Activated naive CD4-positive, alpha-beta T cell treated with anti-CD3 and anti-CD28 coated beads, Interleukin-2, amount 10 ng/mL, durations not matched to agents 7 days and 5 days (primary cell): ENCODE results near the gene SERINC4.
"Not testable (repeated sequence)": the region's sequence is repeated elsewhere in the genome, so short reads cannot be mapped to it uniquely, and the experiment has no call there.

ENCODE experiments used
- CTCF ChIA-PET: fragments of 350-600 bp; sonication (Branson Sonifier 250); formaldehyde crosslinking; loops from one replicate; lab custom pipeline; 2021; ENCODE audit warnings: antibody characterized with exemption; lab: Charles Lee
- DNase-seq: peaks from one replicate; pipeline ENCODE4 v3.0.0-alpha.2; 2020
- H3K27ac Mint-ChIP-seq: one replicate; pipeline ENCODE4 v1.8.0; 2021; ENCODE audit warnings: mild to moderate bottlenecking, moderate library complexity, mixed read lengths
- H3K27me3 Mint-ChIP-seq: one replicate; pipeline ENCODE4 v1.8.0; 2021; ENCODE audit warnings: mild to moderate bottlenecking, mixed read lengths
- H3K36me3 Mint-ChIP-seq: one replicate; pipeline ENCODE4 v1.8.0; 2021; ENCODE audit warnings: mixed read lengths
- H3K4me1 Mint-ChIP-seq: one replicate; pipeline ENCODE4 v1.8.0; 2021; ENCODE audit warnings: mixed read lengths
- H3K4me3 Mint-ChIP-seq: one replicate; pipeline ENCODE4 v1.8.0; 2021; ENCODE audit warnings: mild to moderate bottlenecking, moderate library complexity, mixed read lengths
- H3K9me3 Mint-ChIP-seq: one replicate; pipeline ENCODE4 v1.8.0; 2021; ENCODE audit warnings: mixed read lengths

The SERINC4 gene

GRCh38 chr15:43808960-43809678 is 9.1 kb upstream of the SERINC4 start:
- CTCF ChIA-PET, result interaction anchor here (0.6 to 2.4 kb wide), 2 partner anchors 9 to 55 kb away, joined by 3 to 7 read pairs; partner anchors contain the start of genes HYPK and SERINC4
- Mint-ChIP-seq H3K9me3 (no peaks in the 10 kb centered on the region), H3K27ac (no peak overlapping the region), H3K4me1 (peaks cover 12% of the 10 kb centered on the region), H3K27me3 (no peaks in the 10 kb centered on the region), H3K36me3 (peaks cover 67% of the 10 kb centered on the region), H3K4me3 (no peak overlapping the region)
- no peak for DNase-seq

- DNase-seq, result no peak
- Mint-ChIP-seq H3K9me3 (no peaks in the 10 kb centered on the region), H3K4me3 (no peak overlapping the region), H3K36me3 (peaks cover 66% of the 10 kb centered on the region), H3K27ac (no peak overlapping the region), H3K4me1 (peaks cover 12% of the 10 kb centered on the region), H3K27me3 (no peaks in the 10 kb centered on the region)
- CTCF ChIA-PET, result no interaction called here
Observed at GRCh38 chr15:43808435-43808950, 8.5 kb upstream of the SERINC4 start.

- H3K4me1 Mint-ChIP-seq, result peaks cover 35% of the 10 kb centered on the region
- H3K27me3 Mint-ChIP-seq, CTCF ChIA-PET, H3K27ac Mint-ChIP-seq, H3K9me3 Mint-ChIP-seq, H3K4me3 Mint-ChIP-seq, DNase-seq: not testable (repeated sequence)
- H3K36me3 Mint-ChIP-seq, result peaks cover 68% of the 10 kb centered on the region
Observed at GRCh38 chr15:43802676-43803075, 2.7 kb upstream of the SERINC4 start.

GRCh38 chr15:43800286-43801141 is 494 bp upstream of the SERINC4 start, which contains the start of gene HYPK:
Gene HYPK (plus strand): TSS chr15:43800599. CDS start chr15:43800623, 24 bp downstream.
- peaks cover 45% of the 10 kb centered on the region for H3K4me1 Mint-ChIP-seq
- H3K4me3 Mint-ChIP-seq, result peak within 1 kb of the TSS; percentile 98
- H3K27me3 Mint-ChIP-seq, result no peaks in the 10 kb centered on the region
- H3K9me3 Mint-ChIP-seq, result no peaks in the 10 kb centered on the region
- DNase-seq, result peak; percentile 96
- peak within 1 kb of the TSS; percentile 94 for H3K27ac Mint-ChIP-seq
- peaks cover 66% of the 10 kb centered on the region for H3K36me3 Mint-ChIP-seq
- CTCF ChIA-PET, result interaction anchor here (0.6 to 1.2 kb wide), 2 partner anchors 10 to 541 kb away, joined by 3 to 7 read pairs; no protein-coding TSS in a partner anchor

GRCh38 chr15:43799209-43799944 is 643 bp downstream of the SERINC4 start:
- CTCF ChIA-PET, result no interaction called here
- H3K4me3 Mint-ChIP-seq, result no peak overlapping the region
- peaks cover 65% of the 10 kb centered on the region for H3K36me3 Mint-ChIP-seq
- no peaks in the 10 kb centered on the region for H3K9me3 Mint-ChIP-seq
- no peaks in the 10 kb centered on the region for H3K27me3 Mint-ChIP-seq
- DNase-seq, result no peak
- peaks cover 56% of the 10 kb centered on the region for H3K4me1 Mint-ChIP-seq
- H3K27ac Mint-ChIP-seq, result peak overlapping the region; percentile 94

GRCh38 chr15:43796566-43796965 is 3.5 kb downstream of the SERINC4 start:
- no peaks in the 10 kb centered on the region for H3K27me3 Mint-ChIP-seq
- peaks cover 75% of the 10 kb centered on the region for H3K36me3 Mint-ChIP-seq
- H3K9me3 Mint-ChIP-seq, result no peaks in the 10 kb centered on the region
- H3K4me1 Mint-ChIP-seq, result peaks cover 69% of the 10 kb centered on the region
- H3K27ac Mint-ChIP-seq, result peak overlapping the region; percentile 0
- H3K4me3 Mint-ChIP-seq, result no peak overlapping the region
- CTCF ChIA-PET, result interaction anchor here (0.9 kb wide), 1 partner anchor 26 kb away, joined by 3 read pairs; no protein-coding TSS in a partner anchor
- DNase-seq, result no peak

GRCh38 chr15:43795997-43796396 is 4.0 kb downstream of the SERINC4 start:
- H3K36me3 Mint-ChIP-seq, result peaks cover 69% of the 10 kb centered on the region
- CTCF ChIA-PET, result interaction anchor here (1.1 kb wide), 1 partner anchor 26 kb away, joined by 3 read pairs; no protein-coding TSS in a partner anchor
- DNase-seq, result no peak
- H3K27me3 Mint-ChIP-seq, result no peaks in the 10 kb centered on the region
- peaks cover 66% of the 10 kb centered on the region for H3K4me1 Mint-ChIP-seq
- no peaks in the 10 kb centered on the region for H3K9me3 Mint-ChIP-seq
- peak overlapping the region; percentile 26 for H3K27ac Mint-ChIP-seq
- no peak overlapping the region for H3K4me3 Mint-ChIP-seq

GRCh38 chr15:43795197-43795596 is 4.8 kb downstream of the SERINC4 start:
- peak overlapping the region; percentile 12 for H3K27ac Mint-ChIP-seq
- no peaks in the 10 kb centered on the region for H3K27me3 Mint-ChIP-seq
- no peak overlapping the region for H3K4me3 Mint-ChIP-seq
- CTCF ChIA-PET, result interaction anchor here (1.1 kb wide), 1 partner anchor 27 kb away, joined by 3 read pairs; no protein-coding TSS in a partner anchor
- H3K9me3 Mint-ChIP-seq, result no peaks in the 10 kb centered on the region
- H3K4me1 Mint-ChIP-seq, result peaks cover 60% of the 10 kb centered on the region
- peaks cover 63% of the 10 kb centered on the region for H3K36me3 Mint-ChIP-seq
- DNase-seq, result no peak

GRCh38 chr15:43794269-43795037 is 5.6 kb downstream of the SERINC4 start:
- no peak for DNase-seq
- H3K4me1 Mint-ChIP-seq, result peaks cover 53% of the 10 kb centered on the region

GRCh38 chr15:43793647-43794046 is 6.4 kb downstream of the SERINC4 start:
- CTCF ChIA-PET, result interaction anchor here (1.1 kb wide), 1 partner anchor 8 kb away, joined by 4 read pairs; no protein-coding TSS in a partner anchor
- H3K4me1 Mint-ChIP-seq, result peaks cover 46% of the 10 kb centered on the region
- H3K27me3 Mint-ChIP-seq, result no peaks in the 10 kb centered on the region

More at GRCh38 chr15:43794269-43795037, 5.6 kb downstream of the SERINC4 start:
- H3K36me3 Mint-ChIP-seq, result peaks cover 58% of the 10 kb centered on the region
- H3K9me3 Mint-ChIP-seq, result no peaks in the 10 kb centered on the region
- H3K4me3 Mint-ChIP-seq, result peak overlapping the region; percentile 95
- peak overlapping the region; percentile 76 for H3K27ac Mint-ChIP-seq
- CTCF ChIA-PET, result no interaction called here
- no peaks in the 10 kb centered on the region for H3K27me3 Mint-ChIP-seq

GRCh38 chr15:43792761-43793476 is 7.1 kb downstream of the SERINC4 start:
- CTCF ChIA-PET, result interaction anchor here (1.1 kb wide), 1 partner anchor 9 kb away, joined by 4 read pairs; no protein-coding TSS in a partner anchor
- peaks cover 47% of the 10 kb centered on the region for H3K36me3 Mint-ChIP-seq
- peaks cover 40% of the 10 kb centered on the region for H3K4me1 Mint-ChIP-seq

More at GRCh38 chr15:43793647-43794046, 6.4 kb downstream of the SERINC4 start:
- Mint-ChIP-seq H3K4me3 (peak overlapping the region; percentile 95), H3K9me3 (no peaks in the 10 kb centered on the region), H3K36me3 (peaks cover 53% of the 10 kb centered on the region), H3K27ac (peak overlapping the region; percentile 97)
- no peak for DNase-seq

More at GRCh38 chr15:43792761-43793476, 7.1 kb downstream of the SERINC4 start:
- DNase-seq, result peak; percentile 51
- no peaks in the 10 kb centered on the region for H3K9me3 Mint-ChIP-seq
- peak overlapping the region; percentile 95 for H3K4me3 Mint-ChIP-seq
- no peaks in the 10 kb centered on the region for H3K27me3 Mint-ChIP-seq
- H3K27ac Mint-ChIP-seq, result peak overlapping the region; percentile 97
